ENCODE results near the gene CCNB1IP1. TPM values are rescaled to one million over a fixed set of nuclear protein-coding genes. Genes with fewer than 3 reads are reported as not detected.
"Not testable (repeated sequence)": the region's sequence is repeated elsewhere in the genome, so short reads cannot be mapped to it uniquely, and the experiment has no call there.

The CCNB1IP1 gene
- total RNA-seq, 1 experiment from 2014 or later: 57.0 TPM

DNA sequence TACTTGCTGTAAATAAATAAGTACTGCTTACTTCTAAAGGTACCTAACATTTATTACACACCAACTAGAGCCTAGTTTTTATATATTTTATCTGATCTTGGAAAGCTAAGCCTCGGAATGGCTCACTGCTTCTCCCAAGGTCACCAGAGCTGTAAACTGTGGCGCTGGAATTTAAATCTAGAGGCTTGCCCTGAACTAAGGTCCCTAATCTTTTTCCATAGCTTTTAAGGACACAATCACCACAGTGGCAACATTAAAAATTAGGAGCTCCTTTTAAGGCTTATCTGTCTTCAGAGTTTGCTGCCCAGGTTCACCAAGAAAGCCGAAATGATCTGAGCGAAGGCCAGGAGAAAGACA, 670 bp downstream of the CCNB1IP1 start:
- DNase-seq (ENCODE audit: low read depth): peak; percentile 31

DNA sequence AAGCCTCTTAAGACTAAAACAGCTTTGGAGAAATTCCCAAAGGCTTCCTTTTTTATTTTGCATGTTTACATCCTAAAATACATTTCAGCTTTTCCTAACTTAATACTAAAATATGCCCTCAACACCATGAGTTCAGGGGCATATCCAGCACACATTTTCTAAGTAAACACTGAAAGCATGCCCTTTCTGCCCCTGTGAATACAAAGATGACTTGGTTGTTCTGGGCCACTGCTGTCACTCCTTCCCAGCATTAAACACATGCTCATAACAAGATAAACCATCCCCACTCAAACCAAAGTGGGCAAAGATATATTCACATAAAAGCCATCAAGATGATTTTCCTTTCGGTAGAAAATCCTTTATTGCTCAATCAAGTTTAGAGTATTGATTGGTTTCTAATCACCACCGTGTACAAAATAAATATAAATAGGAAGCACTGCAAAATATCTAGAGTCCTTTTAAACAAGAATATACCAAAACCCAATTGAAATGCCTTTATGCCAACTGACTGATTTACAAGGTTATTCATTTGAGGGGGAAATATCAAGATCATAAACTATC, 1.9 kb downstream of the CCNB1IP1 start:
- DNase-seq (ENCODE audit: low read depth): no peak

DNA sequence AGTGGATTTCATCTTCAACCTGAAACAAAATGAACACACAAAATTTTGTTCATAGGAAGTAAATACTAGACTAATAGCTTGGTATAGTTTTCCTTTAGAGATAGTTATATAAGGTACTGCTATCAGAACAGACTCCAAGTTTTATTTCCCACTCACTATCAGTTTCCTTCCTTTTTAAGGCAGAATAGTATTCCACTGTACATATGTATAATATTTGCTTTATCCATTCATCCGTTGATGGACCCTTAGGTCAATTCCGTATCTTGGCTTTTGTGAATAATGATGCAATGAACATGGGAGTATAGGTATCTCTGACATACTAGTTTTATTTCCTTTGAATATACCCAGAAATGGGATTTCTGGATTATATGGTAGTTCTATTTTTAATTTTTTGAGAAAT, 3.7 kb downstream of the CCNB1IP1 start:
- DNase-seq (ENCODE audit: low read depth): no peak

DNA sequence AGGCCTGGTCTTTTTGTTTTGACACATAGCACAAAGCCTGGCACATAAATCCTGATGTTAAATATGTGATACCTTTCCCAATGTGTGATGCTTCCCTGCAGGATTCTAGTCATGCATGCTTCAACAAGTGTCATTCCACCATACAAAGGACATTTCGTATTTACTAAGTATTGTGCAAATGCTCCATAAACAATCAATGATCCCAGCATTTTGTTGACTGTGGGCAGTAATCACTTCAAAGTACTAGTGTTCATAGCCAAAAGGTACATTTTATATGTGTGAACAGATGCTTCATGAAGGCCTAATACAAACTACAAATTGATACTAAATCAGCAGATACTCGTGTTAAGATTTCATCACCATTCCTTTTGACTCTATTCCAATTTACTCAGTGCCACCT, 4.4 kb downstream of the CCNB1IP1 start:
- DNase-seq (ENCODE audit: low read depth): no peak

DNA sequence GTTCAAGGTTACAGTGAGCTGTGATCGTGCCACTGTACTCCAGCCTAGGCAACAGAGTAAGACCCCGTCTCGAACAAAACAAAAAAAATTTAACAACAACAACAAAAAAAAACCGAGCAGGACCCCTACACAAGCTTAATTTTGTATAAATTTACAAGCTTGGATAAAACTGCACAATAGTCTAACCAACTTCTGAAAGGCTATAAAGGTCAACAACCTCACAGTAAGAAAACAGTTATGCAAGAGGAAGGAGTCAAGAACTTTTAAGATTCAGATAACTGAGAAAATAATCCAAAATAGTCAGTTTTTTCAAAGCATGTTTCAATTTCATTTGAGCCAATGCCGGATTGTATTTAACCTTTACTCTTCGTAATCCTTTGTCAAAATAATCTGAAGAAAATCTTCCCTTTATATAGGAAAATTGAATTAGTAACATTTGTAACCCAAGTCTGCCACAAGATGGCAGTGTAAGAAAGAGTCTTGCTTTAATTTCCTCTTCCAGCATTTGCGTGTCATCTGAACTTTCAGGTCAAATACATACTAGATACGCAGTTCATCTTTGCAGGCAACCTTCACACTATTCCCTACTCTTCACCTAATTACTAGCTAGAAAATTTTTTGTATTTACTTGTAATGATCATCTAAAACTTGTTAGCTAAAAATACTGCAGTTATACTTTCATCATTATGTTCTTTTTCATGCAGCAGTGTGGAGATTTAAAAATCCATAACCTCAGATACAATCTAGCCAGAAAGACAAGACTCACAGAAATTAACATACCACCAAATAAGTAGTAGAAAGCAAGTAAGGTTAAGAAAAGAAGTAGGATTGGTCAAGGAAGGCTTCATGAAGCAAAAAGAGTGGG, 5.8 kb downstream of the CCNB1IP1 start:
- peak; percentile 69 for DNase-seq (ENCODE audit: low read depth)

DNA sequence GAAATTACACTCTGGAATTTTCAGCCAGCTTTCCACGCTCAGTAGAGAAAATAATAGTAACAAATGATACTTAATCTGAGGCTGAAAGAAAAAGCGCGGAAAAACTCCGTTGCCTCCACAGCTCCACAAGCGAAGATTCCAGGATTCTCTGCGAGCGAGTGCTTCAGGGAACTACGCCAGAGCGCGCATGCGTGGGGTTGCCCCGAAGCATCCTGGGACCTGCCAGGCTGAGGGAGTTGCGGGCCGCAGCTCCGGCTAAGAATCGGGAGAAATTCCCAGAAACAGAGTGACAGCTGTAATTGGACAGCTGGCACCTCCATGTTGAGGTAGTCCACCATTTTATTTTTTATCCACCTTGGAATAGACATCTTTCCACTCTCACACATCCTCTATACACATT, 15.4 kb downstream of the CCNB1IP1 start:
- no peak for DNase-seq (ENCODE audit: low read depth)

DNA sequence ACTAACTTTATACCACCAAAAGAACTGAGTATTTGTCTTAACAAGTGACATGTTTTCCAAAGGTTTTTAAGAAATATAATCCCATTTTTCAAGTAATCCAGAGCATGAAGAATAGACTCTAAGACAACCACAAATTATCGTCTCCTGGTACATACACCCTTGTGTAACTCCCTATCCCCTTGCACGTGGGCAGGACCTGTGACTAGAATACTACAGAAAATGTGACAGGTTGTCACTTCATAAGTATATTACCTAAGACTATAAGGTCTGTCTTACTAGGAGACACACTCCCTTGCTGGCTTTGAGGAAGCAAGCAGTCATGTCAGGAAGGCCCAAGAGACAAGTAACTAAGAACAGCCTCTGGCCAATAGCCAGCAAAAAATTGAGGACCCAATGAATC, 19.1 kb downstream of the CCNB1IP1 start:
- DNase-seq (ENCODE audit: low read depth): no peak

DNA sequence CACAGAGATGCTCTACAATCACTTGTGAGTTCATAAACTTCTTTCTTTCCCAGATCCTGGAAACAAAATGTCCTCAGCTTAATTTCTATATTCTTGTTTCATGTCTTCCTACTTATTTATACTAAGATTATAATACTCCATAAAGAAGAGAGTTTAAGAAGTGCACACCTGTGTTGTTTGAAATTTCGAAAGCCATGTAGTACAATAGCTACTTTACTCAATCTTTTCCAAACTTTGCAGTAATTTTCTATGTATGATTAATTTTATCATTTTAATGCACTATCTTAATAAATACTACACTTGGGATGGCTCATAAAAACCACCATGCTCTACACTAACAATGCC, 27.0 kb downstream of the CCNB1IP1 start:
- DNase-seq (ENCODE audit: low read depth): no peak

DNA sequence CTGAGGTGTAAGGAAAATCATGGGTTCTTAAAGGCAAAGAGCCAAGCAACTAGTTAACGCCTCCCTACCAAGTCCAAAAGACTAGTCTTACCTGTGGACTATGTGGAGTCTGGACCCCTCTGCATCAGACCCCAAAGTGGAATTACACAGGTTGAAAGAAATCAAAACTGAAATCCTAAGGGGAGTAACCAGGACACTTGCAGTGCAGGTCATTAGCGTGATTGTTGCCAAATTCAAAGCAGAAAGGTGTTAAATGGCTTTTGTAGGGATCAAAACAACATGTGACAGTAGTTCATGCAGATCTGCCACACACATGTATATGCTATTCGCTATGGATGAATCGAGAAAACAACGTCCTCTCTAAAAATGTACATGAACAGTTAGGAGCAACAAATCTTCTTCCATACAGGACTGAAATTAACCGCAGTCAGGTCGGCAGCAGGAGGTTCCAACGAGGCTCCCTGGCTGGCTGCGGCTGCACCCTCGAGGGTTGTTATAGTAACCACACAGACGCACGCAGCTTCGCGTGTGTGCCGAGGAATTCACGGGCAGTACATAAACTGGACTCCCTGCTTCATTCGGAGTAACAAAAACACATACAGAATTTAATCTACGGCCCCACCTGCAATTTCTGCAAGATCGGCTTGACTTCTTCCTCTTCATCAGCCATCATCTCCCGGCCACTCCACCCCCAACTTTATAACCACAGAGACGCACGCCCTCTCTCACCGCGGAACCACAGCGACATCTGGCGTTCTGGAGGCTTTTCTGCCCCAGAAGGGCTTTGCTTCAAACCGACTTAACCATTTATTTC, 27.6 kb downstream of the CCNB1IP1 start, which contains the start of gene TTC5:
Gene TTC5 (minus strand): TSS at position 687 of the 814 bp plus-strand sequence. CDS start 14 bp downstream, at position 673.
- peak; percentile 76 for DNase-seq (ENCODE audit: low read depth)

DNA sequence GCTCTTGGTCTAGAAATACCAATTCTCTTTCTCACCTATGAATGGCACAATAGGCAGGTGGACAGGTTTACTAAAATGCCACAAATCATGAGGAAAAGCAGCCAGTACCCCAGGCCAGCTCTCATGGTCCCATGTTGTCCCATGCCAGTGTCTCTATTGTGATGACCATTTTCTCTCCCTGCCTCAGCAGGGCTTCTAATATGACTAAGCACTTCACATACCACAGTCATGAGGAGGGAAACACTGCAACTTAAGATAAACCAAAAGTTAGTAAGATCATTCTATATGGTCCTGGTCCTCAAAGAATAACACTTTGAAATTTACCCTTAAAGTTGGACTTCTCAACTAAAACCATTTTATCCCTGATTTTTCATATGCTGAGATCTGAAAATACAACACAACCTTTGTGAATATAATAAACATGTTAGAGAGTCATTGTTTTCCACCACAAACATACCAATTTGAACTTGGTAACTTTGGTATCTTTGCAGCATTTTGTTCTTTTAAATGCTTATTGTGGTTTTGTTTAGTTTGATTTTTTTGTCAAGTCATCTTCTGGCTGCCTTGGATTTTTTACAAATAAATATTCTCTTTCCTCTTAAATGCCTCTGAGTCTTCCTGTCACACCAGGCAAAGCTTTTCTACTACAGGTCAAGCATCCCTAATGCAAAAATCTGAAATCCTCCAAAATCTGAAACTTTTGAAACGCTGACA, 30.9 kb downstream of the CCNB1IP1 start:
- peak; percentile 27 for DNase-seq (ENCODE audit: low read depth)

DNA sequence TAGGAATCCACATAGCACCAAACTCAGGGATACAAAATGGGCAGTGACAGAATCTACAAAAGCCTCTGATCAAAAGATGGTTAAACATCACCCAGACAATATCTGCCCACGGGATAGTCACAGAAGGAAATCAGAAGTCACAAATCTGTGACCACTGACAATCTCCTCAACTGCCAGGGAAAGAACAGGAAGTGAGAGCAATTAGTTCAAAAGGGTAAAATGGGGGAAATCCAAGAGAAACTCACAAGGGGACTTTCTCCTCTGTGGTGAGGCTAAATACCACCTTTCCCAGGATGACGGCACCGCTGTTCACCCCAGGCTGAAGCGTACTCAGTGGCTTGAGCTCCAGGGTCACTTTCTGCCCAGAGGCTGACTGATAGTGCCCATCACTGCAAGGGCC, 38.0 kb downstream of the CCNB1IP1 start:
- DNase-seq (ENCODE audit: low read depth): no peak

DNA sequence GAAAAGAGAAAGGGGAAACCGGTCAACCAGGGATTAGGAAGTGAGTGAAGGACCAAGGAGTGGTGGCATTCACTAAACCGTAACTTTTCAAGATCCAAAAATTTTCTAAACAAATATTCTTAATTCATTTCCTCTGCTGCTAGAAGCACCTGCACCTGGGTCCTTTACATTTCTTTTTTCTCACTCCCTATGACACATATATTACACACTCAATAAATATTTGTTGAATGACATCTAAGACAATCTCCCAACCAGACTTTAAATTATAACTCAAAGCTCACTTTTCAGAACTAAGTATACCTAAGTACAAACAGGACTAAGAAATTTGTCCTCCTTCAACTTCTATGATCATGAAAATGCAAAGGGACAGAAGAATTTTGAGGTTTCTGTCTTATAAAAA, 38.4 kb downstream of the CCNB1IP1 start:
- DNase-seq (ENCODE audit: low read depth): no peak

DNA sequence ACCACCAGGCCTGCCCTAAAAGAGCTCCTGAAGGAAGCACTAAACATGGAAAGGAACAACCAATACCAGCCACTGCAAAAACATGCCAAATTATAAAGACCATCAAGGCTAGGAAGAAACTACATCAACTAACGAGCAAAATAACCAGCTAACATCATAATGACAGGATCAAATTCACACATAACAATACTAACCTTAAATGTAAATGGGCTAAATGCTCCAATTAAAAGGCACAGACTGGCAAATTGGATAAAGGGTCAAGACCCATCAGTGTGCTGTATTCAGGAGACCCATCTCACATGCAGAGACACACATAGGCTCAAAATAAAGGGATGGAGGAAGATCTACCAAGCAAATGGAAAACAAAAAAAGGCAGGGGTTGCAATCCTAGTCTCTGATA, 51.1 kb downstream of the CCNB1IP1 start:
- not testable (repeated sequence) for DNase-seq (ENCODE audit: low read depth)

DNA sequence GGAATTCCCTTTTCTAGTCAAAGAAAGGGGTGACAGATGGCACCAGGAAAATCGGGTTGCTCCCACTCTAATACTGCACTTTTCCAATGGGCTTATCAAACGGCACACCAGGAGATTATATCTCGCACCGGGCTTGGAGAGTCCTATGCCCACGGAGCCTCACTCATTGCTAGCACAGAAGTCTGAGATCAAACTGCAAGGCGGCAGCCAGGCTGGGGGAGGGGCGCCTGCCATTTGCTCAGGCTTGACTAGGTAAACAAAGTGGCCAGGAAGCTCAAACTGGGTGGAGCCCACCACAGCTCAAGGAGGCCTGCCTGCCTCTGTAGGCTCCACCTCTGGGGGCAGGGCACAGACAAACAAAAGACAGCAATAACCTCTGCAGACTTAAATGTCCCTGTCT, 52.8 kb downstream of the CCNB1IP1 start:
- DNase-seq (ENCODE audit: low read depth): not testable (repeated sequence)

DNA sequence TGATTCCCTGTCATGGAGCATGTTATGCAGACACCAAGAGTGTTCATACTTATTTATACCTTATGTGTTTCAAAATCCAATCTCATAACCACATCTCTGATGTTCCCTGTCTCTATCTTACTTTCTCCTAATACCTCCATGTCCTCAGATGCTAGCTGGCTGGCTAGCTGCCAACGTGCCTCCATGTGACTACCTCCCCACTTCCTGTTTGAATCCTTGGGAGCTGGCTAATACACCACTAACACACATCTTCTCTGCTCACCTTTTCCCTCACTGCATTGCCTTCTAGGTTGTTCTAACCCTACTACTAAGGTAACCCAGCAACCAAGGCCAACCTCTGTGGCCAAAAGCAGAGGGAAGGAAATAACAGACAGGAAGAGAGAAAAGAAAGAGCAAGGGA, 54.7 kb downstream of the CCNB1IP1 start:
- DNase-seq (ENCODE audit: low read depth): peak; percentile 40

DNA sequence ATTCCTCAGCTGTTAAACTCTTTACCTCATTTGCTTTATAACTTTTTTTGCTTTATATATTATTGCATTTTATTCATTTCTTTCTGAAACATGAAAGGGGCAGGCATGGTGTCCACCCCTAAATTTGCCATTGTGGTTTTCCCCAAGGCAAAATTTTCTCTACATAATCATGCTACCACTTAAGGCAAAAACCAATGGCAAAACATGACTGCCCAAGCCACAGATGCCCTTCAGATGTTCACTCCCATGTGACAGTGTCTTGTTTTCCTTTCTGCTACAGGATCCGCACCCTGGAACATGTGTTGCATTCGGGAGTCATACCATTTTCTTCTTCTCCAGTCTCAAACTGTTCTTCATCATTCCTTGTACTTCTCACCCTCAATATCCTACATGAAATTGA, 55.7 kb downstream of the CCNB1IP1 start:
- no peak for DNase-seq (ENCODE audit: low read depth)

DNA sequence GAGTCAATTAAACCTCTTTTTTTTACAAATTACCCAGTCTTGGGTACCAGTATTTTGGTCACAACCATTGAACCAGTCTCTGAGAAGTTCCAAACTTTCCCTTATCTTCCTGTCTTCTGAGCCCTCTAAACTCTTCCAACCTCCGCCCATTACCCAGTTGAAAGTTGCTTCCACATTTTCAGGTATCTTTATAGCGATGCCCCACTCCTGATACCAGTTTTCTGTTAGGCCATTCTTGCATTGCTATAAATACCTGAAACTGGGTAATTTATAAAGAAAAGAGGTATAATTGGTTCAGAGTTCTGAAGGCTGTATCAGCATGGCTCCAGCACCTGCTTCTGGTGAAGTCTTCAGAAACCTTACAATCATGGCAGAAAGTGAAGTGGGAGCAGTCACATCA, 59.0 kb downstream of the CCNB1IP1 start:
- no peak for DNase-seq (ENCODE audit: low read depth)

DNA sequence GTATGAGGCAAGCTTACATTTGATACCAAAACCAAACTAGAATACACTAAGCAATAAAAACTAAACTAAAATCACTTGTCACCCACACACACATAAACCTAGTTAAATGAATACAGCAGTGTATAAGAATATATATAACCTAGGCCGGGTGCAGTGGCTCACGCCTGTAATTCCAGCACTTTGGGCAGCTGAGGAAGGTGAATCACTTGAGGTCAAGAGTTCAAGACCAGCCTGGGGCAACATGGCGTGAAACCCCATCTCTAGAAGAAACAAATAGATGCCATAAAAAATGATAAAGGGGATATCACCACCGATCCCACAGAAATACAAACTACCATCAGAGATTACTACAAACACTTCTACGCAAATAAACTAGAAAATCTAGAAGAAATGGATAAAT, 68.7 kb downstream of the CCNB1IP1 start:
- peak; percentile 73 for DNase-seq (ENCODE audit: low read depth)

DNA sequence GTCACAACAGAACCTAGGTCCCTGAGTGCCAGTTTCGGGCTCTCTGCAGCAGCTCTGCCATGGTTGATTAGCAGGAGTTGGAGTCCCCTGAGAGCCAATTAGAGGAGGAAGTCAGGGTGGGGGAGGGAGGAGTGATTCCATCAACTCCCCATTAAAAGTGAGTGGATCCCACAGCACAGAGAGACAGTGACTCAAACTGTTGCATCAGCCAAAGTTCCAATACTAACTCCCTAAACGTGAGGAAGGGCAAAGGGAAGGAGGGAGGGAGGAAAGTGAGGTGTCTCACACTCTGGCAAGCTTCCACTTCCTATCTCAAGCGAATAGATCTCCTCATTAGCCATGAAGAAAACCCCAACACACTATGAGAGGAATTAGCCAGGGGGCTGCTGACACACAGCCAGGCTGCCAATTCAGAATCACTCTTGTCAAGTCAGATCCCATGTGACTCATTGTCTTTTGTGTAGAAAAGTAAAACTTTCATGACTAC, 70.4 kb downstream of the CCNB1IP1 start:
- peak; percentile 90 for DNase-seq (ENCODE audit: low read depth)

Measured in M059J (cell line).